ENCODE results near the gene MAST2.

DNA sequence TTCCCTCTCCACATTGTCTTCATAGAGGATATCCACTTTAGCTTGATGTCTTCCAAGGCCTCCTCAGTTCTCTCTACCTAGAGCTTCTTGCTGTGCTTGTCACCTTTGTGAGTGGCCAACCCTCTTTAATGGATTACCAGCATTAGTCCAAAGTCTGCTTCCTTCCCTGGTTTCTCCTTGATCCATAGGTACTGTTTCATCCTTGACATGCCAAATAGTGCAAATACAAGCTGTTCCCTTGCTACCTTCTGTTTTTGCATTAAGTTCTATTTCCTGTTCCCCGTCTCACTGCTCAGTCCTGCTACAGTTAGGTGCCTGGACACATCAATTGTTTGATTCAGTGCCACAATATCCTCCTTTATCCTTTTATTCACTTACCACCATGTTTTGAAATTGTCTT, 19.2 kb downstream of the MAST2 start:
- TF ChIP-seq POLR2A (IDR thresholded peaks at IDR 0.05; ENCODE audit: low read depth, low read length) (no peak), POLR2AphosphoS5 (IDR thresholded peaks at IDR 0.05; ENCODE audit: low read depth, low read length) (no peak), TAF1 (IDR thresholded peaks at IDR 0.05; ENCODE audit: borderline replicate concordance, low read depth, low read length) (no peak)
